ENCODE measurements around the gene MRPL21.

DNA sequence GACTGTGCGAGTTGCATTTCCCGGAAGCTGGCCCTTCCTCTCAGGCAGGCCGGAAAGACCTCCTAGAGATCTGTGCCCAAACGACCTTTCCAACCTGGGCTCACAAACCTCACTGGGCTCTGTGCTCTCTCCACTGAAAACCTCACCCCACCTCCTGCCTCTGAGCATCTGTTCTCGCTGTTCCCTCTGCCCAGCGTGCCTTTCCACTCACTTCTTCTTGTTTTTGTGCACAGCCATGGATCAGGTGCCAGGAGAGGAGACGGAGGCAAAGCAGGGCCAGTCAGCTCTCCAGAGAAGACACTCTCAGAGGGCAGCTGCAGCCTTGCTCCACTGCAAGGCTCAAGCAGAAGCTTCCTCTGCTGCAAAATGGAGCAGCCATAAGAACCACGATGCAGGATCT, 51.0 kb downstream of the MRPL21 start:
- no peak for TF ChIP-seq EZH2 (IDR thresholded peaks at IDR 0.05; ENCODE audit: borderline replicate concordance, low read depth, low read length, poor library complexity, severe bottlenecking)
- TF ChIP-seq, protein P1, sequence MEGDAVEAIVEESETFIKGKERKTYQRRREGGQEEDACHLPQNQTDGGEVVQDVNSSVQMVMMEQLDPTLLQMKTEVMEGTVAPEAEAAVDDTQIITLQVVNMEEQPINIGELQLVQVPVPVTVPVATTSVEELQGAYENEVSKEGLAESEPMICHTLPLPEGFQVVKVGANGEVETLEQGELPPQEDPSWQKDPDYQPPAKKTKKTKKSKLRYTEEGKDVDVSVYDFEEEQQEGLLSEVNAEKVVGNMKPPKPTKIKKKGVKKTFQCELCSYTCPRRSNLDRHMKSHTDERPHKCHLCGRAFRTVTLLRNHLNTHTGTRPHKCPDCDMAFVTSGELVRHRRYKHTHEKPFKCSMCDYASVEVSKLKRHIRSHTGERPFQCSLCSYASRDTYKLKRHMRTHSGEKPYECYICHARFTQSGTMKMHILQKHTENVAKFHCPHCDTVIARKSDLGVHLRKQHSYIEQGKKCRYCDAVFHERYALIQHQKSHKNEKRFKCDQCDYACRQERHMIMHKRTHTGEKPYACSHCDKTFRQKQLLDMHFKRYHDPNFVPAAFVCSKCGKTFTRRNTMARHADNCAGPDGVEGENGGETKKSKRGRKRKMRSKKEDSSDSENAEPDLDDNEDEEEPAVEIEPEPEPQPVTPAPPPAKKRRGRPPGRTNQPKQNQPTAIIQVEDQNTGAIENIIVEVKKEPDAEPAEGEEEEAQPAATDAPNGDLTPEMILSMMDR (conservative IDR thresholded peaks at IDR 0.05; ENCODE audit: low read depth, low read length): no peak

All from A673 (cell line).